ENCODE data around the gene USP9X.

DNA sequence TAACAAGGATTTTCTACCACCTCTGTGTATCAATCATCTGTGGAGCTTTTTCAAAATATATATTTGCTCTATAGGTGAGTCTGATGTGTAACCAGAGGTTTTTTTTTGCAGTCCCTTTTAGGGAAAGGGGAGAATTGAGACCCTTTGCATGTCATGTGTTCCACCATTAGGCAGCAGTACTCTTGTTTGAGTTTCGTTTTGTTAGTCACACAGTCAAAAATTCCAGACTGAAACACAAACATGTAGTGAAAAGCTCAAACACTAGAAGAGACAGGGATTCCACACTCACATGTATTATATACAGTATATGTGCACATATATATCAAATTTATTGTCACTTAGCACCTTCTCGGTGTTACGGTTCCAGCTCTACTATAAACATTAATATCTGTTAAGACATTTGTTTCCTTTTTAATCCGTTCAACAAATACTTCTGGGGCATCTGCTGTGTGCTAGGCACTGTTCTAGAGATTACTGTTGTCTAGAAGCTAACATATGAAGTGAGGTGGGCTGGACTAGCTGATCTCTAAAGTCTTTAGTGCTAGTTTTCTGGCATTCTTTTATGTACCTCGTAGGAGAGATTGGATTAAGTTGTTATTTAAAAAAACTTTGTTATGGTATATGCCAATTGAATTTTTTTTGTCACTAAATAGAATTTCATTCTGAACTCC is 5.5 kb downstream of the USP9X start:
- TF ChIP-seq, protein P1, sequence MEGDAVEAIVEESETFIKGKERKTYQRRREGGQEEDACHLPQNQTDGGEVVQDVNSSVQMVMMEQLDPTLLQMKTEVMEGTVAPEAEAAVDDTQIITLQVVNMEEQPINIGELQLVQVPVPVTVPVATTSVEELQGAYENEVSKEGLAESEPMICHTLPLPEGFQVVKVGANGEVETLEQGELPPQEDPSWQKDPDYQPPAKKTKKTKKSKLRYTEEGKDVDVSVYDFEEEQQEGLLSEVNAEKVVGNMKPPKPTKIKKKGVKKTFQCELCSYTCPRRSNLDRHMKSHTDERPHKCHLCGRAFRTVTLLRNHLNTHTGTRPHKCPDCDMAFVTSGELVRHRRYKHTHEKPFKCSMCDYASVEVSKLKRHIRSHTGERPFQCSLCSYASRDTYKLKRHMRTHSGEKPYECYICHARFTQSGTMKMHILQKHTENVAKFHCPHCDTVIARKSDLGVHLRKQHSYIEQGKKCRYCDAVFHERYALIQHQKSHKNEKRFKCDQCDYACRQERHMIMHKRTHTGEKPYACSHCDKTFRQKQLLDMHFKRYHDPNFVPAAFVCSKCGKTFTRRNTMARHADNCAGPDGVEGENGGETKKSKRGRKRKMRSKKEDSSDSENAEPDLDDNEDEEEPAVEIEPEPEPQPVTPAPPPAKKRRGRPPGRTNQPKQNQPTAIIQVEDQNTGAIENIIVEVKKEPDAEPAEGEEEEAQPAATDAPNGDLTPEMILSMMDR (conservative IDR thresholded peaks at IDR 0.05; ENCODE audit: low read length) = no peak
- TF ChIP-seq EZH2phosphoT487 (IDR thresholded peaks at IDR 0.05; ENCODE audit: borderline replicate concordance, low read depth, low read length) = no peak
